ENCODE data around the gene SLC12A8.

- TF ChIP-seq CTCF (IDR thresholded peaks at IDR 0.05) (no peak), POLR2A (IDR thresholded peaks at IDR 0.05) (no peak)
Observed at GRCh38 chr3:125105116-125105515, 107.4 kb downstream of the SLC12A8 start.
